Neuronal stem cell (in vitro differentiated cells): ENCODE data around the gene C11orf87.

Experiments used
- DNase-seq: peaks from one replicate; pipeline ENCODE4 v3.0.0-alpha.2; 2013; ENCODE audit warnings: low spot score
- H2AFZ ChIP-seq: one replicate; pipeline ENCODE4 v1.6.1; 2013; ENCODE audit warnings: mild to moderate bottlenecking, low read length, inconsistent platforms
- H2AK5ac ChIP-seq: 2 replicates; pipeline ENCODE4 v1.6.1; 2013; ENCODE audit warnings: low read depth, mild to moderate bottlenecking, inconsistent platforms, low read length, moderate library complexity, mixed read lengths
- H2BK120ac ChIP-seq: 2 replicates; pipeline ENCODE4 v1.6.1; 2013; ENCODE audit warnings: low read depth, mild to moderate bottlenecking, inconsistent platforms, low read length, moderate library complexity, mixed read lengths
- H2BK12ac ChIP-seq: one replicate; pipeline ENCODE4 v1.6.1; 2013; ENCODE audit warnings: low read length, inconsistent platforms
- H2BK15ac ChIP-seq: 2 replicates; pipeline ENCODE4 v1.6.1; 2013; ENCODE audit warnings: mild to moderate bottlenecking, low read length, inconsistent platforms, mixed read lengths
- H2BK5ac ChIP-seq: one replicate; pipeline ENCODE4 v1.6.1; 2013; ENCODE audit warnings: inconsistent platforms, mild to moderate bottlenecking, low read length, moderate library complexity
- H3K14ac ChIP-seq: one replicate; pipeline ENCODE4 v1.6.1; 2013; ENCODE audit warnings: low read length, inconsistent platforms
- H3K18ac ChIP-seq: 2 replicates; pipeline ENCODE4 v1.6.1; 2013; ENCODE audit warnings: low read length, inconsistent platforms
- H3K23ac ChIP-seq: 2 replicates; pipeline ENCODE4 v1.6.1; 2013; ENCODE audit warnings: low read depth, mild to moderate bottlenecking, mixed read lengths, low read length, inconsistent platforms; ENCODE audit not compliant: poor library complexity
- H3K27ac ChIP-seq: replicated peaks from 3 replicates; pipeline ENCODE4 v1.5.1; 2013; ENCODE audit warnings: low read length, inconsistent platforms
- H3K27me3 ChIP-seq, 3 experiments: 2 replicates each; pipeline ENCODE4 v1.6.1; 2013; ENCODE audit warnings: low read length in 3 of 3, mild to moderate bottlenecking in 2 of 3, inconsistent platforms in 1 of 3, low read depth in 1 of 3, mixed read lengths in 1 of 3, moderate library complexity in 1 of 3; ENCODE audit not compliant: control insufficient read depth in 3 of 3, insufficient read depth in 3 of 3
- H3K36me3 ChIP-seq, 2 donors: replicated peaks in 1 of 2; 2 replicates each; pipeline ENCODE4 v1.6.1; 2013; ENCODE audit warnings: low read length in 2 of 2; ENCODE audit not compliant: control insufficient read depth in 2 of 2, insufficient read depth in 2 of 2
- H3K4ac ChIP-seq: 2 replicates; pipeline ENCODE4 v1.6.1; 2013; ENCODE audit warnings: inconsistent platforms, mild to moderate bottlenecking, low read length, moderate library complexity
- H3K4me1 ChIP-seq, 2 donors: 1 replicate in 1 of 2; 2 replicates in 1 of 2; pipeline ENCODE4 v1.6.1; 2013; ENCODE audit warnings: low read length in 2 of 2, low read depth in 1 of 2; ENCODE audit not compliant: control insufficient read depth in 2 of 2, insufficient read depth in 1 of 2
- H3K4me2 ChIP-seq: one replicate; pipeline ENCODE4 v1.6.1; 2013; ENCODE audit warnings: mild to moderate bottlenecking, low read length, inconsistent platforms; ENCODE audit not compliant: insufficient read depth, poor library complexity, severe bottlenecking
- H3K4me3 ChIP-seq, 2 donors: 2 replicates each; pipeline ENCODE4 v1.5.1; 2013; ENCODE audit warnings: low read length in 2 of 2, mild to moderate bottlenecking in 2 of 2, inconsistent platforms in 1 of 2, moderate library complexity in 1 of 2
- H3K79me1 ChIP-seq: one replicate; pipeline ENCODE4 v1.6.1; 2013; ENCODE audit warnings: low read depth, mild to moderate bottlenecking, inconsistent platforms, low read length, moderate library complexity
- H3K9ac ChIP-seq: one replicate; pipeline ENCODE4 v1.6.1; 2013; ENCODE audit warnings: mild to moderate bottlenecking, low read depth, low read length, inconsistent platforms; ENCODE audit not compliant: poor library complexity
- H3K9me3 ChIP-seq, 2 donors: replicated peaks in 1 of 2; 2 replicates each; pipeline versions ENCODE3 to v1.6.1; 2013; ENCODE audit warnings: low read length in 2 of 2, mild to moderate bottlenecking in 2 of 2, inconsistent platforms in 1 of 2, low read depth in 1 of 2, mixed read lengths in 1 of 2, moderate library complexity in 1 of 2; ENCODE audit not compliant: control insufficient read depth in 2 of 2, insufficient read depth in 1 of 2
- H4K8ac ChIP-seq: one replicate; pipeline ENCODE4 v1.6.1; 2013; ENCODE audit warnings: low read depth, mild to moderate bottlenecking, inconsistent platforms, low read length, moderate library complexity
- H4K91ac ChIP-seq: one replicate; pipeline ENCODE4 v1.6.1; 2013; ENCODE audit warnings: low read length, low read depth, mild to moderate bottlenecking, inconsistent platforms; ENCODE audit not compliant: poor library complexity
- WGBS, 2 donors: extraction: QIAGEN DNeasy Blood & Tissue Kit; methylation state at CpG; one replicate each; pipeline ENCODE4 v1.1.7; 2013; ENCODE audit warnings: missing lambda C conversion rate in 2 of 2, mixed read lengths in 1 of 2; ENCODE audit not compliant: insufficient read length in 2 of 2, insufficient replicate concordance in 1 of 2; ENCODE audit errors: extremely low coverage in 2 of 2; 5-methylcytosine and 5-hydroxymethylcytosine counted together

Gene C11orf87

GRCh38 chr11:109426442-109427240 lies 4.7 kb downstream of the C11orf87 start:
- Histone ChIP-seq H3K4me1 (peaks cover 7 to 9% of the 10 kb centered on the region in 2 donors), H2BK15ac (no peak overlapping the region), H3K4ac (no peak overlapping the region), H3K18ac (no peak overlapping the region), H3K27ac (no peak overlapping the region), H3K36me3 (no peaks in the 10 kb centered on the region), H3K9ac (no peak overlapping the region), H2AK5ac (no peak overlapping the region), H3K4me3 (no peak overlapping the region), H3K9me3 (no peaks in the 10 kb centered on the region), H2BK5ac (no peak overlapping the region), H4K8ac (no peak overlapping the region), H3K79me1 (no peaks in the 10 kb centered on the region), H3K4me2 (no peak overlapping the region), H2BK120ac (no peak overlapping the region), H3K23ac (no peak overlapping the region), H4K91ac (no peak overlapping the region), H3K27me3 (peaks cover 15 to 34% (median 26%) of the 10 kb centered on the region in 3 experiments), H2AFZ (no peak overlapping the region), H2BK12ac (no peak overlapping the region), H3K14ac (no peak overlapping the region)
- DNase-seq = no peak
- no CpG with 5 or more reads among the region's 4 CpGs for WGBS, 2 donors

DNA sequence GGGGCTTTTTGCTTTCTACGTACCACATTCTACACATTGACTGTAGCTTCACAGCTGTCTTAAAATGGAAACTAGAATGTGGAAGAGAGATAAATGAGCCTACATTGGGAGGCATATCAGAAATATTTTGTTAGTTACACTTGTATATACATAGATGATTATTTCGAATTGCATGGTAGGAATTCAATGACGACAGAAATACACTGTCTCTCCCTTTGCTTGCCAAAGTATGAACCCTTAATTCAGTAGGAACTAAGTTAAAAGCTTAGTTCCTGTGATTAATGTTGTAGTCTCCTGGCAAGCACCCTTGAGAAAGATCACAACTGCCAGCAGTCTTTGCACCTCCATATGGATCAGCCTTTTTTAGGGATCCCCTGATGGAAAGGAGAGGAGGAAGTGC lies 10.1 kb downstream of the C11orf87 start:
- no peak overlapping the region for H3K27ac ChIP-seq
- no peak overlapping the region for H3K18ac ChIP-seq
- WGBS, 2 donors = no CpG with 5 or more reads among the region's 3 CpGs
- no peaks in the 10 kb centered on the region for H3K4me1 ChIP-seq
- no peak overlapping the region for H4K8ac ChIP-seq
- no peaks in the 10 kb centered on the region for H3K9me3 ChIP-seq
- no peak overlapping the region for H3K4ac ChIP-seq
- no peak overlapping the region for H3K14ac ChIP-seq
- H4K91ac ChIP-seq = no peak overlapping the region
- H3K36me3 ChIP-seq = no peaks in the 10 kb centered on the region
- H2AFZ ChIP-seq = no peak overlapping the region
- H3K27me3 ChIP-seq = no peaks in the 10 kb centered on the region
- no peak overlapping the region for H2BK15ac ChIP-seq
- no peak overlapping the region for H2AK5ac ChIP-seq
- DNase-seq = no peak
- no peak overlapping the region for H3K9ac ChIP-seq
- H2BK12ac ChIP-seq = no peak overlapping the region
- H3K23ac ChIP-seq = no peak overlapping the region
- H2BK120ac ChIP-seq = no peak overlapping the region
- H3K4me3 ChIP-seq = no peak overlapping the region
- no peak overlapping the region for H3K4me2 ChIP-seq
- H3K79me1 ChIP-seq = no peaks in the 10 kb centered on the region
- no peak overlapping the region for H2BK5ac ChIP-seq

DNA sequence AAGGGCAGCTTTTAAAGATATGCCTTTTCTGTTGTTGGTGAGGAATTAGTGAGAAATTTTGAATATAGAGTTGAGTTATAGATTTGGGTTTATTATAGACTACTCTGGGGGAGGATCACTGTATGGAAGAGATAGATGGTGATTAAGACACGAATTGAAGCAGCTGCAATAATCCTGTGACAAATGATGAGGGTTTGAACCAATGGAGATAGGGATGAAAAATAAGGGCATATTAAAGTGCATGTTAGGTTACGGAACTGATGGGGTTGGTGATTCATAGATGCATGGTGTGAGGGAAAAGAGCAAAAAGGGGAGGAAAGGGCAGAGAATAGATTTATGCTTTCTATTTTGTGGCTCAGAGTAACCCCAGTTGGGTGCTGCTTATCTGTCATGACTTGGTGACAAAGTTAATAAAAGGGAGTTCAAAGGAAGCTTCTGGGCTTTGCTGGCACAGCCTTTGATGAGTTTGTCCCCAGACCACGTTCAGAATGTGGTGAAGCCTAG lies 11.8 kb downstream of the C11orf87 start:
- WGBS, 2 donors = no CpG with 5 or more reads among the region's 3 CpGs
- Histone ChIP-seq H3K27me3 (no peaks in the 10 kb centered on the region), H3K9me3 (no peaks in the 10 kb centered on the region)

GRCh38 chr11:109435121-109435742 lies 13.2 kb downstream of the C11orf87 start:
- Histone ChIP-seq H2AFZ (no peak overlapping the region), H3K4ac (no peak overlapping the region), H2BK120ac (no peak overlapping the region), H2BK5ac (no peak overlapping the region), H3K27me3 (no peaks in the 10 kb centered on the region), H3K18ac (no peak overlapping the region), H2AK5ac (no peak overlapping the region), H3K79me1 (no peaks in the 10 kb centered on the region), H3K9ac (no peak overlapping the region), H3K4me3 (no peak overlapping the region), H4K8ac (no peak overlapping the region), H3K14ac (no peak overlapping the region), H3K36me3 (no peaks in the 10 kb centered on the region), H2BK12ac (no peak overlapping the region), H3K4me2 (no peak overlapping the region), H3K23ac (no peak overlapping the region), H3K4me1 (no peaks in the 10 kb centered on the region), H2BK15ac (no peak overlapping the region), H3K9me3 (no peaks in the 10 kb centered on the region), H4K91ac (no peak overlapping the region), H3K27ac (no peak overlapping the region)
- WGBS, 2 donors = no CpG with 5 or more reads among the region's 3 CpGs
- no peak for DNase-seq

More for the DNA sequence above, 11.8 kb downstream of the C11orf87 start:
- Histone ChIP-seq H3K23ac (no peak overlapping the region), H2BK5ac (no peak overlapping the region), H2BK12ac (no peak overlapping the region), H2AFZ (no peak overlapping the region), H3K4ac (no peak overlapping the region), H3K27ac (no peak overlapping the region), H3K36me3 (no peaks in the 10 kb centered on the region), H3K4me3 (no peak overlapping the region), H3K18ac (no peak overlapping the region), H2BK120ac (no peak overlapping the region), H3K4me1 (no peaks in the 10 kb centered on the region), H3K4me2 (no peak overlapping the region), H2AK5ac (no peak overlapping the region), H3K14ac (no peak overlapping the region), H4K8ac (no peak overlapping the region), H4K91ac (no peak overlapping the region), H3K79me1 (no peaks in the 10 kb centered on the region), H3K9ac (no peak overlapping the region), H2BK15ac (no peak overlapping the region)
- no peak for DNase-seq
